NCI-H2029 treated with DMSO at 0.1 percent for 48 hours (cell line): ENCODE measurements around the gene MLLT1.

ENCODE experiments used
- DNase-seq: peaks from one replicate; lab custom pipeline; 2025; lab: John Stamatoyannopoulos, UW

The MLLT1 gene

DNA sequence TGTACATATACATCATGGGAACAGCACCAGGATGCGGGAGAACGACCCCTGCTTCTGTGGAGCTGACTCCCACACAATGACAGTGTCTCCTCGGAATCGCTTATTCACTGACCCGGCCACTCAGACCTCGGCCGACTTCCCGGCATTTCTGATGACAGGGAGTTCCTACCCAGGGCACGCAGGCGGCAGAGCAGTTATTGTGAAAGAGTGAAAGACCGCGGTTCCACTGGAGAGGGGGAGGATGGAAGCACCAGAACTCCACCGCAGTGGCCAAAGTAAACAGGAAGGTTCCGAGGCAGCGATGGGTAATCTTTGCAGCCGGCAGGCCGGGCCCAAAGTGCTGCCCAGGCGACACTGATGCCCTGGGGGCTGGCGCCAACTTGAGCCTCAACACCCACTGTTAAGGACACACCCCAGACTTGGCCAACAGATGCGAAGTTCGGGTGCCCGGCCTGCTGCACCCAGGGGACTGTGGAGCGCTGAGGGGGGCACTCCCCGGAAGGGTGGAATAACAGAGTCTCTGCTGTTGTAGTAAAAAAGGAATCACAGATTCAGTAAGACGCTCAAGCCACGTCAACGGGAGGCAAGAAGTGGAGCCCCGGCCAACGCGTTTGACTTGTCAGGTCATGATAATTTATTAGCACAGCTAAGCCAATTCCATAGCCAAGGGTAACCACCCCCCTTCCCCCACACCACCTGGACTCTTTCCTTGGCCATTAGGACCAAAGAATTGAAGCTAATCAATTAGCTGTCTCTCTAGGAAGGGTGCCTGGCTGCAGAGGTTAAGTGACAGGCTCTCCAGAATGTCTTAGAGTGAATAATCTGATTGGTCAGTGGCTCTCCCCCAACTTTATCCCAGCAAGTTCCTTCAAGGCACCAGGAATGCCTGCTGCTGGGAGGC is 5.8 kb downstream of the MLLT1 start:
- DNase-seq: peak; percentile 50

GRCh38 chr19:6272913-6273600 is 6.7 kb downstream of the MLLT1 start:
- DNase-seq: no peak

DNA sequence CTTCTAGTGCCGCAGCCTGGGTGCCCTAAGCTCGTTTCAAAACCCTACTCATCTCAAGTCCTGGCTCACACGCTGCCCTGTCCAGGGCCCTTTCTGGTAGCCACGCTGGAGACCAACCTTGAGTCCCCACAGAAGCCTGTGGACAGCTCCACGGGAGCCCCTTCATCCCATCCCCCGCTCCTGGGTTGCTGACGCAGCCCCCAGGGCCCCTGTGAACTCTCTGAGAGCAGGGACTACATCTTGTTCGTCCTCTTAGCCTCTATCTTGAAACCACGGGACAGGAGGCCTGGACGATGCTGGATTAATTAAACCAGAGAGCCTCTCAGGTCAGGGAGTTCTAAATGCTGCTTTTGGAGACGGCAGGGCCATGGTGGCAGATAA is 7.4 kb downstream of the MLLT1 start:
- DNase-seq: no peak

DNA sequence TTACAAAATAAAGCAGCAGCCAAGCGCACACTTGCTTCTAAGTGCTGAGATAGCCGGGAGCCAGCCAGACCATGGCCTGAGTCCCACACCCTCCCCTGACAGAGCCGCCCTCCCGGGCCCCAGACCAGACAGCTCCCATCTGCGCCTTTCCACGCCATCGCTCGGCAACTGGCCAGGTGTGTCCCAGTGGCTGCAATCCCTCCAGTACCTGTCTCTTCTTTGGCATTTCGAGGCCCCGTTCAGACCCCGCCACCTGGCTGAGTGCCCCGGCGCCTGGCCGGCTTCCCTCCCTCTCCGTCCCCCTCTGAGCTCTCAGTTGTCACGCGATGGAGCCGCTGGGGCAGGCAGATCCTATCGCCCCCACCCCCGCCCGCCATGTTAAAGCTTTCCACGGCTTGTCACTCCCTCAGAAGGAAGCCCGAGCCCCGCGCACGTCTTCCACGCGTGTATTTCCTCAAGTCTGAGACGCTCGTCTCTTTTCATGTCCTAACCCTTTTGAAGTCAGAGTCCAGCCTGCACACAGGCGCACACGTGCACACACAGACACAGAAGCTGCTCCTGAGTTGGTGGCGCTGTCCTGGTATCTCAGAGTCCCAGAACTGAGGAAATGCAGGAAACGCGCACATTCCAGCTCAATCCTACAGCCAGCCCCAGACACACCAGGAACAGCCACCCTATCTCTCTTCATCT is 7.9 kb downstream of the MLLT1 start:
- peak; percentile 58 for DNase-seq

DNA sequence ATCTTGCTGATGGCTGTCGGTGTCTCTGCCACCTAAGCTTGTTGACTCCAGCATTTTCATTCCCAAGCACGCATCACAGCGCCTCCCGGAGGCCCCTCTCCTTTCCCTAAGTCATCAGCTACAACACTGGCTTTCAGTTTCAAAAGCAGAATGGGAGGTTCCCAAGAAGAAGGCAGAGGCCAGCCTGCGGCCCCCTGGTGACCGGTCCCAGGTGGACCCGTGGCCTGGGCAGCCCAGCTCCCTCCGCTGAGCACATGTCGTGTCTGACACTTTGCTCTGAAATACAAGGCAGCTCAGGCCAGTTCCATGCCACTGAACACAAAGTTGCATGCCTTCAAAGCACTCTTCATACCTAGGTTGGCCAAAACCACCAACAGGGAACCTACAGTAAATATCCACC is 8.5 kb downstream of the MLLT1 start:
- no peak for DNase-seq

DNA sequence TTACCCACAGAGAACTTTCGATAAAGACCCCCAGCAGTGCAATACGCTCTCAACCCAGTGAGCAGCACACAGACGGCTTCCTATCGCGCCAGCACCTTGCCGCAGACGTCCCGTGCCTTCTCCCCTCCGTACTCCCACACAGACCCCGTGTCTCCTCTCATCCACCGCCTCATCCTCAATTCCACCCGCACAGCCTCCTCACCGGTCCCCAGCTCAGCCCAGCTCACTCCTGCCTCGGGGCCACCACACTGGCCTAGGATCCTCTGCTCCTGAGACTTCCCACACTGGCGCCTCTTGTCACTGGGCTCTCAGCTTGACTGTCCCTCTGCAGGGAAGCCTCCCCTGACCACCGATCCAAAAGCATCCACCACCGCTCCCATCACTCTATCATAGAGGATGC is 9.0 kb downstream of the MLLT1 start:
- no peak for DNase-seq

DNA sequence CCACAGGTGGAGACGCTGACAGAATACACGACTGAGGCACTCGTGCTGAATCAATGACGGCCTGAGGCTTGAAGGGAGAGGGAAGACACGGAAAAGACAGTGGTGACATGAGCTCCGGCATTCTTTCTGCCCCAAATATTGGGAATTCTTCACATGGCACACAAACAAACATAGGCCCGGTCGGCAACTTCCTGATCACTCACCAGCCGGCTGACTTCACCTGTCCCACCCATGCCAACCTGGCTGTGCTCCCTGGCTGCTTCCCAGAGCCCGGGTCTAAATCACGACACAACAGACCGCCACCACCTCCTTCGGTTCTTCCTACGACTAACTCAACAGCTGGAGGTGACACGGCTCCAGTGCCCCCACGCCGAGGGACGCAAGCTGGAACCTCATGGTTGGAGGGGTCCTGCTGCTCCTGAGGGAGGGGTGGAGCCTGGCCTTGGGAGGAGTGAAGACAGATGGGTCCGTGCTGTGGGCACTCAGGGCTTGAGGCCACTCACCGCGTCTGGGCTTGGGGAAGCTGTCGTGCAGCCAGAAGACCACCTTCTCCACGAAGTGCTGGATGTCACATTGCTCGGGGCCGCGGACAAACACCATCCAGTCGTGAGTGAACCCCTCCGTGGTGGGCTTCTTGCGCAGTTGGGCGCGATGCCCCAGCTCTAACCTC is 9.6 kb downstream of the MLLT1 start:
- DNase-seq: no peak

DNA sequence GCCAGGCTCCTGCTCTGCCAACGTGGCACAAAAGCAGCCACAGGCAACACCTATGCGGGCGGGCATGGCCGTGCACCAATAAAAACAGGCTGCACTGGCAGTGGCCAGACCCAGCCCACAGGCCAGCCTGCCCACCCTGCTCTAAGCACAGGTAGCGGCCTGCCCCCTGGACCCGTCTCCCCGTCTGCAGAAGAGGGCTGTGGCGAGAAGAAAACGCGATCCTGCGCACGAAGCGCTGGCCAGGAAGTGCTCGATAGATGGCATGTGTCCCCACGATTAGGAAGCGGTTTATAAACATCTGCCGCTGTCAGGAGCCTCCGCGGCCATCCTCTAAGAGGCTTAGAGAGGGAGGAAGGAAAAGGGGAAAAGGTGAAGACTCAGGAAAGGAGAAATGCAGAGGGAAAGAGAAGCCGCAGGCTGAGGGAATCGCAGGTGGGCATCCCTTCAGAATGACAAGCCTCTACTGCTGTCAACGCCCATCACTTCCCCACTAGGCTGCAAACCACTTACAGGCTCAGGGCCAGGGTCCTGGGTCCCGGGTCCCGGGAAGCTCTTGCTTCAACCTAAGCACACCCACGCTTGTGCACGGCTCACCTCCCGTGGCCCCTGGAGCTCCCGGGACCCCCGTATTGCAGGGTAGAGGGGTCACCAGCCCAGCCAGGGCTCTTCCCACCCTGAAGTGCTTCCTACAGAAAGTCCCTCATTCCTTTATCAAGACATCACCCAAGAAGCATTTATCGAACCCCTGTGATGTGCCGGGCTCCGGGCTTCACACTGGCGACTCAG is 10.5 kb downstream of the MLLT1 start:
- DNase-seq: no peak

DNA sequence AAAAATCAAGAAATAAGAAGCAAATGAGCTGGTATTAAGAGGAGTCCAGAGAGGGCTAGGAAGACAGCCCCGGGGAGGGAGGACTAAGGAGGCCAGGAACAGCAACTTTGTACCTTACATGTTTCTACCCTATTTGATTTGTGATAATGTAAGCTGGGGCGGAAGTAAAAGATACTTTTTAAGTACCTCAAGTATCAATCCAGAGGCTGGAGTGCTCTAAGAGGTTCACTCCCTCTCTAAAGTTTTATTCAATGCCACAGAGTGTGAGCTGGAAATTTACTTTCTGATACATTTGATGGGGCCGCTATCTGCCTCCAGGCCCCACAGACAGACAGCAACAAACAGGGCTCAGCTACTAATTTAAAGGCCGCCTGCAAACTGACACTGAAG is 11.4 kb downstream of the MLLT1 start:
- no peak for DNase-seq

- no peak for DNase-seq
Observed at GRCh38 chr19:6267552-6268381, 12.0 kb downstream of the MLLT1 start.

DNA sequence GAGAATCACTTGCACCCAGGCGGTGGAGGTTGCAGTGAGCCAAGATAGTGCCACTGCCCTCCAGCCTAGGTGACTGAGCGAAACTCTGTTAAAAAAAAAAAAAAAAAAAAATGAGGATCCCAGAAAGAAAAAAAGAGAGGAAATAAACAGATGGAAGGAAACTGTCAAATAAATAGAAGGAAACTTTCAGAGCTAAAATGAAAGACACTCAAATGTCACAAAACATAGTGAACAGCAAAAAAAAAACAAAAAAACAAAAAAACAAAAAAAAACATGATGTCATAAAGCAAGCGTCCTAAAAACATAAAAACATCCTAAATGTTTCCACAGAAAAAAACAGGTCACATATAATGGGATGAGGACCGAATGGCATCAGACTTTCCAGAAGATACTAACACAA is 15.0 kb downstream of the MLLT1 start:
- DNase-seq: no peak

- DNase-seq: no peak
Observed at GRCh38 chr19:6263735-6264444, 15.9 kb downstream of the MLLT1 start.

GRCh38 chr19:6263306-6263705 is 16.5 kb downstream of the MLLT1 start:
- DNase-seq: no peak

- DNase-seq: no peak
Observed at GRCh38 chr19:6262519-6262918, 17.3 kb downstream of the MLLT1 start.

DNA sequence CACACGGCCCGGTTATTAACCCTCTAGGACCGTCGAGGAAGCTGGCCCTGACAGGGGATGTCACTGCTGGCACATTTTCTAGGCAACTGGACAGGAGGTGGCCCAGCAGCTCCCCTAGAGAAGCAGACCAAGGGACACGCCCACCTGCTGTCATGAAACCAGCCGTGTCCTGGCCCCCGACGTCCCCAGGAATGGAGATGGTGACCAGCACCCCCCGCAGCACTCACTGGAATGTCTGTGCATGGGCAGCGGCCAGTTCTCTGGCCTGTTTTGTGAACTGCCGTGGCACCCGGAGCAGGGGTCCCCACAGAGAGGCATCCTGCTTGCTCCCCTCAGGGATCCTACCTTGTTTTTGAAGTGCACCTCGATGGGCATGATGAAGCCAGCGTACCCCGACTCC is 17.9 kb downstream of the MLLT1 start:
- no peak for DNase-seq

DNA sequence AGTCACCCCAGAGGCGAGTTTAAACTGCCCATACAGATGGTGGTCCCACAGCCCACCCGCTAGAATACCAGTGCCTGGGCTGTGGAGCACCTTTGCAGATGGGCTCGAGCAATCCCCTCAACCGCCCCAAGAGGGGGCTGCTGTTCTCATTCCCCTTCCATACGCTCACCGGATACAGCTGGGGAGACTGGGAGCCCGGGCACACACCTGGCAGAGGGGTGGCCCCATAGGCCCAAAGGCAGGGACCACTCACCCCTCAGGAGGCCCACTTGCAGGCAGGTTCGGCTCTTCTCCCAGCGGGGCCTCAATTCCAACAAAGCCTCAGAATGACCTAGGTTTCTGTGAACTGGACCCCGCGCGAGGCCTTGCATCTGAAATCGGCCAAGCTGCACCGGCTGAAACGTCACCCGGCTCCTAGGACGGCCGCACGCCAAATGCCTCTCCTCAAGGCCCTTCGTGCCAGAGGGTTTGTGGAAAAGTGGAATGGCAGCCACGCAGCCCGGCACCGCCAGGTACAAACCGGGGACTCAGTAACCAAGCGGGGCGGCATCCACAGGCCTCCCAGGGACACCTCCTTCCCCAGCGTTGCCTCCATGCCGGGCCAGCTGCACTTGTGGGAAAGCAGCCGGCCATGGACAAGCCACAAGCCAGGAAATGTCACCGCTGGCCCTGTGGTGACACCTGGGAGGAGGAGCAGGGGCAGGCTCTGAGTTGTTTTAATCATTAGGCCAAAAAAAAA is 18.7 kb downstream of the MLLT1 start:
- no peak for DNase-seq

GRCh38 chr19:6260376-6260775 is 19.4 kb downstream of the MLLT1 start:
- no peak for DNase-seq

DNA sequence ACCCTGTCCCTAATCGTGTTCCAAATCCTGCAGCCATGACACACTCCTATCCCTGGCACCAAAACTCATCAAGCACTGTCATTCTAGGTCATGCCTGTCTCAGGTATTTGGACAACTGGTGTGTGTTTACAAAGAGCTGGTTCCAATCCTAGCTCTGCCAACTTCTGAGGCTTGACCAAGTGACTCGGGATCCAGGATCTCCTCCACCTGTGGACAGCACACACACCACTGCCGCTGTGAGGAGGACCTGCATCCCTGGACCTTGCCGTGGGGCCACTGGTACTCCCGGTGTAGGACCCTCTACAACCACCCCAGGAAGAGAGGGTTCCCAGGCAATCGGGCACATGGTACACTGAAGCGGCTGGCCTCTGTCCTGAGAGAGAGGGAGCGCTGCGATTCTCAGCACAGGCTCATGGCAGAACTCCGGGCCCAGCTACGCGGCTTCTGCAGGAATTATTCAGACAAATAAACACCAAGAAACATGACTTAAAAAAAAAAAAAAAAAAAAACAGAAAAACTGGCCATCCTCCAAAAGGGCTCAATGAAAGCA is 20.4 kb downstream of the MLLT1 start:
- DNase-seq: no peak

DNA sequence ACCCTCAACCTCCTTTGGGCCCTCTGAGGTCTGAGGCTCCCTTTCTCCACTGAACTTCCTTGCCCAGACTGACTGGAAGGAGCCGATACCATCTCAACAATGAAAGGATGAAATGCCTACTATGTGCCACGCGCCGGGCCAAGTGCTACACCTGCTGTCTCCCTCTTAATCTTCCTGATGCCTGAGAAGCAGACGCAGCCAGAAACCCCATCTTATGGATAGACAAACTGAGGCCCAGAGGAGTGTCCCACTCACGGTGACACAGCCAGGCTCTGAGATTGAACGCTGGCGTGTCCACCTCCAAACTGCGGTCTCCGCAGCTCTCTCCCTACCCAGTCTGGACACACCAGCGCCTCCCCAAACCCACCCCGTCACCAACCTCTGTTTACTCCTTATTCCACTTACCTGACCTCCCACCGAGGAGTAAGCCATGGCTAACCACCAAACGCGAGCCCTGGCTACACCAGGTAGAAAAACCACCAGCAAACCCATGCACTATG is 20.9 kb downstream of the MLLT1 start:
- no peak for DNase-seq
